Neural progenitor cell (in vitro differentiated cells): Measurements from ENCODE around the gene JAK3. TPM values are rescaled to one million over a fixed set of nuclear protein-coding genes. Genes with fewer than 3 reads are reported as not detected.
A peak's percentile ranks its signal among the peaks of the same experiment; 100 is the strongest.

Experiments
- DNase-seq: peaks from one replicate; pipeline ENCODE4 v3.0.0-alpha.2; 2016; ENCODE audit warnings: low spot score
- H2AFZ ChIP-seq: fragments of 200-600 bp; sonication (generic); replicated peaks from 2 replicates; pipeline ENCODE4 v1.6.1; 2016; ENCODE audit warnings: antibody characterized with exemption
- H3F3A ChIP-seq: fragments of 200-600 bp; sonication (generic); 2 replicates; pipeline ENCODE4 v1.6.1; 2016; ENCODE audit warnings: antibody characterized with exemption, low read depth
- H3K27ac ChIP-seq: fragments of 200-600 bp; sonication (generic); 2 replicates; pipeline ENCODE4 v1.5.1; 2016; ENCODE audit warnings: mild to moderate bottlenecking
- H3K27me3 ChIP-seq: fragments of 200-600 bp; sonication (generic); 2 replicates; pipeline ENCODE4 v1.6.1; 2016; ENCODE audit warnings: mild to moderate bottlenecking, moderate library complexity
- H3K36me3 ChIP-seq: fragments of 200-600 bp; sonication (generic); 2 replicates; pipeline ENCODE4 v1.5.1; 2016
- H3K4me1 ChIP-seq: fragments of 200-600 bp; sonication (generic); 2 replicates; pipeline ENCODE4 v1.6.1; 2016; ENCODE audit warnings: mixed run types
- H3K4me2 ChIP-seq: fragments of 200-600 bp; sonication (generic); 2 replicates; pipeline ENCODE4 v1.6.1; 2016
- H3K4me3 ChIP-seq: fragments of 200-600 bp; sonication (generic); 2 replicates; pipeline ENCODE4 v1.5.1; 2016
- H3K79me2 ChIP-seq: fragments of 200-600 bp; sonication (generic); 2 replicates; pipeline ENCODE4 v1.6.1; 2016; ENCODE audit warnings: low read depth
- H3K9ac ChIP-seq: fragments of 200-600 bp; sonication (generic); 2 replicates; pipeline ENCODE4 v1.6.1; 2016
- H3K9me3 ChIP-seq: fragments of 200-600 bp; sonication (generic); 2 replicates; pipeline ENCODE4 v1.5.1; 2016; ENCODE audit warnings: low read depth
- H4K20me1 ChIP-seq: fragments of 200-600 bp; sonication (generic); 2 replicates; pipeline ENCODE4 v1.6.1; 2016; ENCODE audit warnings: low read depth
- H3K27ac Mint-ChIP-seq: 3 replicates; pipeline ENCODE4 v1.8.0; 2021; ENCODE audit warnings: mixed read lengths
- H3K27me3 Mint-ChIP-seq: 2 replicates; pipeline ENCODE4 v1.8.0; 2022; ENCODE audit warnings: low read depth, mild to moderate bottlenecking, inconsistent platforms, moderate library complexity, mixed read lengths; ENCODE audit not compliant: insufficient read depth
- H3K36me3 Mint-ChIP-seq: 3 replicates; pipeline ENCODE4 v1.8.0; 2021; ENCODE audit warnings: mixed read lengths
- H3K4me1 Mint-ChIP-seq: 3 replicates; pipeline ENCODE4 v1.8.0; 2021; ENCODE audit warnings: mixed read lengths
- H3K4me3 Mint-ChIP-seq: 3 replicates; pipeline ENCODE4 v1.8.0; 2021; ENCODE audit warnings: mild to moderate bottlenecking, moderate library complexity, mixed read lengths
- H3K9me3 Mint-ChIP-seq: 3 replicates; pipeline ENCODE4 v1.8.0; 2020; ENCODE audit warnings: mixed read lengths
- CTCF ChIP-seq: fragments of 200-600 bp; sonication (generic); IDR thresholded peaks from 2 replicates; pipeline ENCODE4 v1.5.1; 2017; ENCODE audit warnings: antibody characterized with exemption, mild to moderate bottlenecking
- EZH2 ChIP-seq: fragments of 200-600 bp; sonication (generic); IDR thresholded peaks from 2 replicates; pipeline ENCODE4 v1.6.1; 2017; ENCODE audit warnings: antibody characterized with exemption, mild to moderate bottlenecking, moderate library complexity
- EZH2phosphoT487 ChIP-seq: fragments of 200-600 bp; sonication (generic); IDR thresholded peaks from 2 replicates; pipeline ENCODE4 v1.6.1; 2017; ENCODE audit warnings: antibody characterized with exemption
- total RNA-seq: library from RNA; depleted of rRNA; stranded (reverse); fragments of >200 nt; gene quantifications from 2 replicates; pipeline ENCODE4 v1.2.3, GENCODE V29; 2015; ENCODE audit warnings: low replicate concordance

The JAK3 gene
- total RNA-seq, 1 donor from 2014 or later: 3.4 TPM

- Mint-ChIP-seq H3K9me3 (no peaks in the 10 kb centered on the region), H3K4me1 (peaks cover 2% of the 10 kb centered on the region), H3K4me3 (peak overlapping the region; percentile 60), H3K27ac (no peak overlapping the region), H3K27me3 (peaks cover 13% of the 10 kb centered on the region), H3K36me3 (no peaks in the 10 kb centered on the region)
- Histone ChIP-seq H3K9me3 (no peaks in the 10 kb centered on the region), H2AFZ (peak overlapping the region; percentile 95), H3F3A (peaks cover 5% of the 10 kb centered on the region), H4K20me1 (no peaks in the 10 kb centered on the region), H3K27ac (no peak overlapping the region), H3K36me3 (no peaks in the 10 kb centered on the region), H3K4me3 (peak overlapping the region; percentile 60), H3K79me2 (no peaks in the 10 kb centered on the region), H3K4me2 (peak overlapping the region; percentile 92), H3K4me1 (no peaks in the 10 kb centered on the region), H3K9ac (no peak overlapping the region), H3K27me3 (peaks cover 49% of the 10 kb centered on the region)
- TF ChIP-seq CTCF (no peak), EZH2phosphoT487 (no peak), EZH2 (no peak)
- peak; percentile 94 for DNase-seq
Observed at GRCh38 chr19:17873786-17874757, 26.3 kb upstream of the JAK3 start.

DNA sequence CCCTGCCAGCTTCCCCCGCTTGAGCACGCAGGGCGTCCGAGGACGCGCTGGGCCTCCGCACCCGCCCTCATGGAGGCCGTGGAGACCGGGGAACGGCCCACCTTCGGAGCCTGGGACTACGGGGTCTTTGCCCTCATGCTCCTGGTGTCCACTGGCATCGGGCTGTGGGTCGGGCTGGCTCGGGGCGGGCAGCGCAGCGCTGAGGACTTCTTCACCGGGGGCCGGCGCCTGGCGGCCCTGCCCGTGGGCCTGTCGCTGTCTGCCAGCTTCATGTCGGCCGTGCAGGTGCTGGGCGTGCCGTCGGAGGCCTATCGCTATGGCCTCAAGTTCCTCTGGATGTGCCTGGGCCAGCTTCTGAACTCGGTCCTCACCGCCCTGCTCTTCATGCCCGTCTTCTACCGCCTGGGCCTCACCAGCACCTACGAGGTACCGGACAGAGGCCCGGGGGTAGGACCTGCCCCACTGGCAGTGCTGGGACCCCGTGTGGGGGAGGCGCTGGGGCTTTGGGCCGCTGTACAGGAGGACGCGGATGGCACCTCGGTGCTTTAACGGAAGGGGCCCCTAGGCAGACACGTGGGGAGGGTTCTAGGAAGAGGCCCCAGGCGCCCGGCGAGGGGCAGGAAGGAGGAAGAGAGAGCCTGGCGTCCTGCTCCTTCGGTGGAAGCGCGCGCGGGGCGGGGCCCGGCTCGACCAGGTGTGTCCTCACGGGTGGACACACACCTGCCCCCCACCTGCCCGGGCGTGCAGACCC is 24.6 kb upstream of the JAK3 start:
- H3K9ac ChIP-seq: no peak overlapping the region
- no peaks in the 10 kb centered on the region for H3K36me3 Mint-ChIP-seq
- H3K4me1 ChIP-seq: no peaks in the 10 kb centered on the region
- H3K4me3 ChIP-seq: no peak overlapping the region
- H3F3A ChIP-seq: peaks cover 5% of the 10 kb centered on the region
- H3K4me3 Mint-ChIP-seq: no peak overlapping the region
- no peaks in the 10 kb centered on the region for H4K20me1 ChIP-seq
- H3K27ac ChIP-seq: no peak overlapping the region
- peaks cover 19% of the 10 kb centered on the region for H3K27me3 Mint-ChIP-seq
- H3K4me2 ChIP-seq: no peak overlapping the region
- H2AFZ ChIP-seq: no peak overlapping the region
- no peaks in the 10 kb centered on the region for H3K9me3 ChIP-seq
- TF ChIP-seq EZH2 (no peak), CTCF (no peak), EZH2phosphoT487 (no peak)
- no peaks in the 10 kb centered on the region for H3K79me2 ChIP-seq
- no peak for DNase-seq
- no peaks in the 10 kb centered on the region for H3K36me3 ChIP-seq
- H3K4me1 Mint-ChIP-seq: peaks cover 2% of the 10 kb centered on the region
- H3K9me3 Mint-ChIP-seq: no peaks in the 10 kb centered on the region
- H3K27ac Mint-ChIP-seq: no peak overlapping the region
- peaks cover 57% of the 10 kb centered on the region for H3K27me3 ChIP-seq

DNA sequence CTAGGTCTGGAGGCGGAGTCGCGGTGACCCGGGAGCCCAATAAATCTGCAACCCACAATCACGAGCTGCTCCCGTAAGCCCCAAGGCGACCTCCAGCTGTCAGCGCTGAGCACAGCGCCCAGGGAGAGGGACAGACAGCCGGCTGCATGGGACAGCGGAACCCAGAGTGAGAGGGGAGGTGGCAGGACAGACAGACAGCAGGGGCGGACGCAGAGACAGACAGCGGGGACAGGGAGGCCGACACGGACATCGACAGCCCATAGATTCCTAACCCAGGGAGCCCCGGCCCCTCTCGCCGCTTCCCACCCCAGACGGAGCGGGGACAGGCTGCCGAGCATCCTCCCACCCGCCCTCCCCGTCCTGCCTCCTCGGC is 24.1 kb upstream of the JAK3 start, which contains the start of gene SLC5A5:
Gene SLC5A5 (plus strand): TSS at position 68 of the 373 bp plus-strand sequence. CDS start 375 bp downstream, outside the sequence.
- Mint-ChIP-seq H3K27ac (no peak within 1 kb of the TSS), H3K4me3 (peak within 1 kb of the TSS; percentile 41), H3K4me1 (peaks cover 2% of the 10 kb centered on the region), H3K9me3 (no peaks in the 10 kb centered on the region), H3K27me3 (peaks cover 19% of the 10 kb centered on the region), H3K36me3 (no peaks in the 10 kb centered on the region)
- no peaks in the 10 kb centered on the region for H4K20me1 ChIP-seq
- no peak within 1 kb of the TSS for H3K9ac ChIP-seq
- peaks cover 57% of the 10 kb centered on the region for H3K27me3 ChIP-seq
- peaks cover 8% of the 10 kb centered on the region for H3F3A ChIP-seq
- peak; percentile 45 for DNase-seq
- H3K27ac ChIP-seq: no peak within 1 kb of the TSS
- no peaks in the 10 kb centered on the region for H3K36me3 ChIP-seq
- H3K9me3 ChIP-seq: no peaks in the 10 kb centered on the region
- no peak within 1 kb of the TSS for H2AFZ ChIP-seq
- H3K4me1 ChIP-seq: no peaks in the 10 kb centered on the region
- H3K79me2 ChIP-seq: no peaks in the 10 kb centered on the region
- no peak within 1 kb of the TSS for H3K4me3 ChIP-seq
- TF ChIP-seq EZH2 (no peak), CTCF (no peak), EZH2phosphoT487 (no peak)
- no peak within 1 kb of the TSS for H3K4me2 ChIP-seq
